GM10266 (cell line): Measurements from ENCODE around the gene SEZ6L.

Experiments used
- DNase-seq: peaks from one replicate; pipeline ENCODE4 v3.0.0; 2012; ENCODE audit errors: extremely low spot score
- CTCF ChIP-seq: IDR thresholded peaks from 2 replicates; pipeline ENCODE4 v1.5.1; 2012; ENCODE audit warnings: mild to moderate bottlenecking, low read depth; ENCODE audit not compliant: control insufficient read depth, insufficient read depth; ENCODE audit errors: missing control alignments

Gene SEZ6L

GRCh38 chr22:26238596-26238995, 69.3 kb downstream of the SEZ6L start:
- DNase-seq = no peak
- no peak for TF ChIP-seq CTCF

DNA sequence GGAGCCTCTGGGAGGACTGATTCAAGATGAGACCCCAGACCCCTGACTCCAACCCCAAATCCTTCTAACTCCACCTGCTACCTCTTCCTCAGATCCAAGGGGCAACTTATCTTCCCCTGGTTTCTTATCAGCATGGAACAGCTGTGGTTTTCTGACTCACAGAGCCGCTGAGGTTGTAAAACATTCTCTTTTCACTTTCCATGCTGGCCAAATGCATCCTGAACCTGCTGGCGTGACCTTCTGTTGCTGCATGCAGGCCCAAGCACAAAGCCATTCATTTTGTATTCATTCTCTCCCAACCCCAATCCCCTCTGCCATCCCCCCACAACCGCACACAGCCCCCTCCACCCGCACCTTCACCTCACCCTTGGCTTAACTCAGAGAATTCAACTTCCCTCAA, 70.3 kb downstream of the SEZ6L start:
- no peak for DNase-seq
- no peak for TF ChIP-seq CTCF

DNA sequence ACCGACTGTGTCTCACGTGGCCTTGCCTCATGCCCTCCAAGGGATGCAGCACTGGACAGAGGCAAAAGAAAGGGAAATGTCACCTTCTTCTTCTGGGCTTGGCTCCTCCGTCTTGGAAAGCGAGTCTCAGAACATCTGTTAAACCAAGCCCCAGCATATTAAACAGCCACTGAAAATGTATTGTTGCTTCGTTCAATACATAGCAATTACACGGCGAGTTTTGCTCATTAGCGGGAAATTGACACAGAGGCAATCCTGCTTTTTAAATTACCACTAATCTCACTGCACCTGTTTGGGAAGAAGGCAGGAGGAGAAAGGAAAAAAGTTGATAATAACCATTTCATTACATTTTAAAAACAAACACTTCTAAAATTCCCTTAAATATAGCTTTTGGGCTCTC, 72.1 kb downstream of the SEZ6L start:
- no peak for DNase-seq
- TF ChIP-seq CTCF = no peak

GRCh38 chr22:26245001-26245400, 75.7 kb downstream of the SEZ6L start:
- TF ChIP-seq CTCF = no peak
- DNase-seq = no peak

- no peak for TF ChIP-seq CTCF
- no peak for DNase-seq
Observed at GRCh38 chr22:26246552-26246951, 77.3 kb downstream of the SEZ6L start.

GRCh38 chr22:26251869-26252268, 82.6 kb downstream of the SEZ6L start:
- TF ChIP-seq CTCF = no peak
- no peak for DNase-seq

GRCh38 chr22:26259510-26259909, 90.2 kb downstream of the SEZ6L start:
- no peak for DNase-seq
- TF ChIP-seq CTCF = no peak
